ENCODE measurements around the gene WNT3A.

- no peak for TF ChIP-seq POLR2A (IDR thresholded peaks at IDR 0.05)
- no peak for TF ChIP-seq CTCF (IDR thresholded peaks at IDR 0.05)
These were observed 69.0 kb downstream of the WNT3A start for GRCh38 chr1:228075801-228076271.
